Tibial artery (tissue), 4 donors: Measurements from ENCODE around the gene VPS4B.

Experiments used
- DNase-seq, 2 donors: peaks; one replicate each; pipeline ENCODE4 v3.0.0-alpha.2; 2019
- H3K27ac ChIP-seq, 2 donors: fragments of 200-600 bp; sonication (generic) in 1 of 2; 1 replicate in 1 of 2; 2 replicates in 1 of 2; pipeline ENCODE4 v1.5.1; 2018 to 2019; ENCODE audit warnings: mild to moderate bottlenecking in 1 of 2
- H3K27me3 ChIP-seq, 2 donors: fragments of 200-600 bp; sonication (generic) in 1 of 2; one replicate each; pipeline versions ENCODE4 v1.5.1 to v1.6.0; 2016 to 2019
- H3K36me3 ChIP-seq, 3 donors: fragments of 200-600 bp; sonication (generic) in 2 of 3; one replicate each; pipeline ENCODE4 v1.5.1; 2016 to 2019; ENCODE audit warnings: mild to moderate bottlenecking in 2 of 3
- H3K4me1 ChIP-seq, 4 donors: fragments of 200-600 bp; sonication (generic) in 2 of 4; 1 replicate in 3 of 4; 2 replicates in 1 of 4; pipeline ENCODE4 v1.5.1; 2016 to 2019
- H3K4me3 ChIP-seq, 2 donors: fragments of 200-600 bp; sonication (generic) in 1 of 2; 1 replicate in 1 of 2; 2 replicates in 1 of 2; pipeline ENCODE4 v1.5.1; 2018 to 2019; ENCODE audit warnings: mild to moderate bottlenecking in 2 of 2
- H3K9me3 ChIP-seq, 3 donors: fragments of 200-600 bp; sonication (generic) in 1 of 3; one replicate each; pipeline ENCODE4 v1.5.1; 2016 to 2019
- CTCF ChIP-seq, 2 experiments: fragments of 200-600 bp in 1 of 2; fragments of 450-650 bp in 1 of 2; IDR thresholded peaks; one replicate each; pipeline ENCODE4 v1.5.1; 2017 to 2019; ENCODE audit warnings: antibody characterized with exemption in 2 of 2, mild to moderate bottlenecking in 1 of 2, moderate library complexity in 1 of 2
- intact Hi-C: fragments of 100-400 bp; cut with DNase I; formaldehyde crosslinking; loops from one replicate; pipeline ENCODE4 v1.15.0; 2023; ENCODE audit warnings: low total_unique reads

VPS4B gene

GRCh38 chr18:63412953-63413352, 9.3 kb downstream of the VPS4B start:
- DNase-seq, result no peak
- H3K4me1 ChIP-seq, result peaks cover 0 to 6% (median under 1%) of the 10 kb centered on the region in 4 donors
- TF ChIP-seq CTCF (IDR thresholded peaks at IDR 0.05), result no peak
- H3K27me3 ChIP-seq, result no peaks in the 10 kb centered on the region
- H3K36me3 ChIP-seq, result peaks cover 38 to 70% (median 65%) of the 10 kb centered on the region in 3 donors
- intact Hi-C loops, result loop anchor here (10.0 kb wide), 1 partner anchor 1228 kb away; the partner anchor contains the start of genes PIGN and RELCH
- no peak overlapping the region for H3K4me3 ChIP-seq
- H3K9me3 ChIP-seq, result no peaks in the 10 kb centered on the region
- H3K27ac ChIP-seq, result no peak overlapping the region

- intact Hi-C loops, result loop anchor here (10.0 kb wide), 1 partner anchor 1226 kb away; the partner anchor contains the start of genes PIGN and RELCH
- Histone ChIP-seq H3K4me3 (no peak overlapping the region), H3K4me1 (peaks cover 0 to 4% (median 0%) of the 10 kb centered on the region in 4 donors), H3K27ac (no peak overlapping the region), H3K36me3 (peaks cover 31 to 60% (median 60%) of the 10 kb centered on the region in 3 donors), H3K27me3 (no peaks in the 10 kb centered on the region), H3K9me3 (no peaks in the 10 kb centered on the region)
- TF ChIP-seq CTCF (IDR thresholded peaks at IDR 0.05), result no peak
- DNase-seq, result no peak
Measured at GRCh38 chr18:63410792-63411191, 11.5 kb downstream of the VPS4B start.

- no peak for DNase-seq
- Histone ChIP-seq H3K27me3 (no peaks in the 10 kb centered on the region), H3K9me3 (no peaks in the 10 kb centered on the region), H3K36me3 (peaks cover 25 to 47% (median 46%) of the 10 kb centered on the region in 3 donors), H3K4me1 (peaks cover 0 to 4% (median 0%) of the 10 kb centered on the region in 4 donors), H3K27ac (no peak overlapping the region), H3K4me3 (no peak overlapping the region)
- no peak for TF ChIP-seq CTCF (IDR thresholded peaks at IDR 0.05)
- intact Hi-C loops, result no loop called here
Measured at GRCh38 chr18:63409301-63409700, 13.0 kb downstream of the VPS4B start.

GRCh38 chr18:63407734-63408133, 14.5 kb downstream of the VPS4B start:
- DNase-seq, result no peak
- H3K36me3 ChIP-seq, result peaks cover 40 to 54% (median 52%) of the 10 kb centered on the region in 3 donors
- H3K4me1 ChIP-seq, result peaks cover 0 to 4% (median 0%) of the 10 kb centered on the region in 4 donors
- no peaks in the 10 kb centered on the region for H3K9me3 ChIP-seq
- no peaks in the 10 kb centered on the region for H3K27me3 ChIP-seq
- intact Hi-C loops, result no loop called here
- no peak for TF ChIP-seq CTCF (IDR thresholded peaks at IDR 0.05)
- H3K27ac ChIP-seq, result no peak overlapping the region
- no peak overlapping the region for H3K4me3 ChIP-seq

GRCh38 chr18:63405986-63406385, 16.3 kb downstream of the VPS4B start:
- Histone ChIP-seq H3K4me3 (no peak overlapping the region), H3K4me1 (peaks cover 0 to 4% (median 0%) of the 10 kb centered on the region in 4 donors), H3K9me3 (no peaks in the 10 kb centered on the region), H3K27me3 (no peaks in the 10 kb centered on the region), H3K27ac (no peak overlapping the region), H3K36me3 (peaks cover 52 to 66% (median 64%) of the 10 kb centered on the region in 3 donors)
- intact Hi-C loops, result no loop called here
- no peak for TF ChIP-seq CTCF (IDR thresholded peaks at IDR 0.05)
- DNase-seq, result no peak
